Tibial nerve (tissue), 4 donors: ENCODE measurements around the gene SIVA1. TPM values are rescaled to one million over a fixed set of nuclear protein-coding genes. Genes with fewer than 3 reads are reported as not detected.

ENCODE experiments used
- DNase-seq, 2 donors: peaks; one replicate each; pipeline ENCODE4 v3.0.0-alpha.2; 2019; ENCODE audit warnings: low spot score in 2 of 2
- H3K27ac ChIP-seq, 4 donors: fragments of 200-600 bp; sonication (generic) in 3 of 4; one replicate each; pipeline ENCODE4 v1.5.1; 2017 to 2019; ENCODE audit warnings: mild to moderate bottlenecking in 1 of 4
- H3K27me3 ChIP-seq, 2 donors: fragments of 200-600 bp; sonication (generic) in 1 of 2; one replicate each; pipeline versions ENCODE4 v1.5.1 to v1.6.0; 2017 to 2019
- H3K36me3 ChIP-seq, 3 donors: fragments of 200-600 bp; sonication (generic); one replicate each; pipeline ENCODE4 v1.5.1; 2018 to 2019
- H3K4me1 ChIP-seq, 4 donors: fragments of 200-600 bp; sonication (generic) in 3 of 4; one replicate each; pipeline ENCODE4 v1.5.1; 2017 to 2019
- H3K4me3 ChIP-seq, 4 donors: fragments of 200-600 bp; sonication (generic) in 3 of 4; one replicate each; pipeline ENCODE4 v1.5.1; 2017 to 2019; ENCODE audit warnings: mild to moderate bottlenecking in 1 of 4, moderate library complexity in 1 of 4
- H3K9me3 ChIP-seq, 4 donors: fragments of 200-600 bp; sonication (generic) in 3 of 4; one replicate each; pipeline ENCODE4 v1.5.1; 2017 to 2019
- CTCF ChIP-seq, 5 experiments: fragments of 200-600 bp in 3 of 5; fragments of 450-650 bp in 2 of 5; sonication (generic) in 3 of 5; IDR thresholded peaks; one replicate each; pipeline ENCODE4 v1.5.1; 2016 to 2019; ENCODE audit warnings: antibody characterized with exemption in 5 of 5, mild to moderate bottlenecking in 3 of 5, moderate library complexity in 2 of 5
- EP300 ChIP-seq, 2 donors: sonication (generic); formaldehyde crosslinking; IDR thresholded peaks; one replicate each; pipeline ENCODE4 v1.6.1; 2017; ENCODE audit warnings: antibody characterized with exemption in 2 of 2, mild to moderate bottlenecking in 1 of 2
- POLR2A ChIP-seq, 2 donors: fragments of 450-650 bp; IDR thresholded peaks; one replicate each; pipeline ENCODE4 v1.6.1; 2017; ENCODE audit warnings: antibody characterized with exemption in 2 of 2, mild to moderate bottlenecking in 2 of 2, moderate library complexity in 2 of 2
- WGBS, 2 donors: methylation state at CpG; one replicate each; pipeline ENCODE4 v1.1.5; 2018; 5-methylcytosine and 5-hydroxymethylcytosine counted together
- total RNA-seq, 4 donors: library from RNA; depleted of rRNA; stranded (reverse); fragments of >200 nt; gene quantifications; one replicate each; pipeline ENCODE4 v1.1.0, GENCODE V29; 2016

The SIVA1 gene
- total RNA-seq, 4 donors from 2014 or later: 260 to 422 (median 378) TPM

- Histone ChIP-seq H3K27me3 (no peaks in the 10 kb centered on the region), H3K4me1 (peaks cover 0 to 56% (median 10%) of the 10 kb centered on the region in 4 donors), H3K9me3 (no peaks in the 10 kb centered on the region), H3K27ac (peak overlapping the region in 2 of 4 donors; percentile 14 to 56), H3K36me3 (peaks cover 0 to 5% (median 0%) of the 10 kb centered on the region in 3 donors), H3K4me3 (no peak overlapping the region)
- 75 to 79% methylated on average over 15 to 18 of the region's 18 CpGs for WGBS, 2 donors
- TF ChIP-seq CTCF (IDR thresholded peaks at IDR 0.05) (no peak), EP300 (IDR thresholded peaks at IDR 0.05) (no peak), POLR2A (IDR thresholded peaks at IDR 0.05) (no peak)
- DNase-seq: no peak
These were observed 51.8 kb downstream of the SIVA1 start for GRCh38 chr14:104804481-104805325.

- Histone ChIP-seq H3K9me3 (no peaks in the 10 kb centered on the region), H3K4me3 (no peak overlapping the region), H3K36me3 (peaks cover 0 to 5% (median 0%) of the 10 kb centered on the region in 3 donors), H3K4me1 (peaks cover 0 to 51% (median 6%) of the 10 kb centered on the region in 4 donors), H3K27ac (peak overlapping the region in 2 of 4 donors; percentile 14 to 56), H3K27me3 (no peaks in the 10 kb centered on the region)
- WGBS, 2 donors: 20 to 39% methylated on average over 2 to 3 of the region's 3 CpGs
- no peak for TF ChIP-seq POLR2A (IDR thresholded peaks at IDR 0.05)
- TF ChIP-seq CTCF (IDR thresholded peaks at IDR 0.05): no peak
- no peak for TF ChIP-seq EP300 (IDR thresholded peaks at IDR 0.05)
- no peak for DNase-seq
These were observed 52.4 kb downstream of the SIVA1 start for GRCh38 chr14:104805326-104805678.

GRCh38 chr14:104805941-104806624 lies 53.1 kb downstream of the SIVA1 start:
- Histone ChIP-seq H3K27me3 (no peaks in the 10 kb centered on the region), H3K9me3 (no peaks in the 10 kb centered on the region), H3K36me3 (peaks cover 0 to 5% (median 0%) of the 10 kb centered on the region in 3 donors), H3K4me1 (peaks cover 0 to 50% (median 6%) of the 10 kb centered on the region in 4 donors), H3K4me3 (no peak overlapping the region), H3K27ac (peak overlapping the region in 2 of 4 donors; percentile 14 to 56)
- WGBS, 2 donors: 82 to 84% methylated on average over 13 to 14 of the region's 14 CpGs
- no peak for TF ChIP-seq CTCF (IDR thresholded peaks at IDR 0.05)
- TF ChIP-seq POLR2A (IDR thresholded peaks at IDR 0.05): no peak
- TF ChIP-seq EP300 (IDR thresholded peaks at IDR 0.05): no peak
- DNase-seq: no peak

- Histone ChIP-seq H3K4me3 (no peak overlapping the region), H3K36me3 (peaks cover 0 to 9% (median 0%) of the 10 kb centered on the region in 3 donors), H3K9me3 (no peaks in the 10 kb centered on the region), H3K27ac (no peak overlapping the region), H3K4me1 (peaks cover 0 to 42% (median 2%) of the 10 kb centered on the region in 4 donors), H3K27me3 (no peaks in the 10 kb centered on the region)
- no peak for DNase-seq
- 91 to 92% methylated on average over 10 of the region's 10 CpGs for WGBS, 2 donors
- TF ChIP-seq POLR2A (IDR thresholded peaks at IDR 0.05) (no peak), CTCF (IDR thresholded peaks at IDR 0.05) (no peak), EP300 (IDR thresholded peaks at IDR 0.05) (no peak)
These were observed 53.9 kb downstream of the SIVA1 start for GRCh38 chr14:104806625-104807465.
